Activated CD8-positive, alpha-beta T cell treated with anti-CD3 and anti-CD28 coated beads for 36 hours (primary cell): Measurements from ENCODE around the gene LIN52. TPM values are rescaled to one million over a fixed set of nuclear protein-coding genes. Genes with fewer than 3 reads are reported as not detected.

Experiments used
- ATAC-seq: fragments of 200-7000 bp; cut with Tn5 transposase; one replicate; pipeline ENCODE4 v1.10.0; 2021; ENCODE audit warnings: mild to moderate bottlenecking, moderate library complexity
- CTCF ChIA-PET: fragments of 350-600 bp; sonication (Branson Sonifier 250); formaldehyde crosslinking; loops from one replicate; lab custom pipeline; 2021; ENCODE audit warnings: antibody characterized with exemption; lab: Charles Lee
- POLR2A ChIA-PET: fragments of 350-600 bp; sonication (Branson Sonifier 250); formaldehyde crosslinking; loops from one replicate; lab custom pipeline; 2021; ENCODE audit warnings: antibody characterized with exemption; lab: Charles Lee
- DNase-seq: peaks from one replicate; pipeline ENCODE4 v3.0.0-alpha.2; 2020
- H3K27ac Mint-ChIP-seq: one replicate; pipeline ENCODE4 v1.8.0; 2021; ENCODE audit warnings: mild to moderate bottlenecking, mixed read lengths
- H3K27me3 Mint-ChIP-seq: one replicate; pipeline ENCODE4 v1.8.0; 2021; ENCODE audit warnings: mixed read lengths
- H3K36me3 Mint-ChIP-seq: one replicate; pipeline ENCODE4 v1.8.0; 2021; ENCODE audit warnings: low read depth, mixed read lengths
- H3K4me1 Mint-ChIP-seq: one replicate; pipeline ENCODE4 v1.8.0; 2021; ENCODE audit warnings: low read depth, mixed read lengths
- H3K4me3 Mint-ChIP-seq: one replicate; pipeline ENCODE4 v1.8.0; 2021; ENCODE audit warnings: mild to moderate bottlenecking, moderate library complexity, mixed read lengths
- H3K9me3 Mint-ChIP-seq: one replicate; pipeline ENCODE4 v1.8.0; 2021; ENCODE audit warnings: mixed read lengths
- CTCF ChIP-seq: fragments of 200-600 bp; IDR thresholded peaks from one replicate; pipeline ENCODE4 v1.8.0; 2022; ENCODE audit warnings: antibody characterized with exemption, mild to moderate bottlenecking
- intact Hi-C: fragments of 100-400 bp; cut with micrococcal nuclease; formaldehyde crosslinking; loops from one replicate; pipeline ENCODE4 v1.10.0; 2022
- total RNA-seq, 2 experiments: library from RNA; stranded (reverse); gene quantifications; one replicate each; pipeline ENCODE4 v1.2.3, GENCODE V29; 2021

Gene LIN52
- total RNA-seq, 2 experiments from 2014 or later, result 10.1 to 10.3 TPM

- ATAC-seq (no peak), DNase-seq (no peak)
- no peaks in the 10 kb centered on the region for H3K36me3 Mint-ChIP-seq
- POLR2A ChIA-PET, result no interaction called here
- intact Hi-C loops, result no loop called here
- no peak overlapping the region for H3K4me3 Mint-ChIP-seq
- no peaks in the 10 kb centered on the region for H3K4me1 Mint-ChIP-seq
- CTCF ChIA-PET, result interaction anchor here (0.9 to 2.6 kb wide), 9 partner anchors 10 to 107 kb away, joined by 3 to 12 read pairs (median 8); partner anchors contain the start of gene VSX2
- no peaks in the 10 kb centered on the region for H3K9me3 Mint-ChIP-seq
- H3K27ac Mint-ChIP-seq, result no peak overlapping the region
- no peak for TF ChIP-seq CTCF
- H3K27me3 Mint-ChIP-seq, result peaks cover 11% of the 10 kb centered on the region
These were observed 134.8 kb downstream of the LIN52 start for GRCh38 chr14:74219277-74220205.

GRCh38 chr14:74220991-74221390, 136.2 kb downstream of the LIN52 start:
- CTCF ChIA-PET, result interaction anchor here (0.7 to 2.1 kb wide), 2 partner anchors 31 to 37 kb away, joined by 3 to 6 read pairs; no protein-coding TSS in a partner anchor

GRCh38 chr14:74221741-74222140, 137.0 kb downstream of the LIN52 start:
- ChIA-PET CTCF (interaction anchor here (0.7 to 2.1 kb wide), 2 partner anchors 30 to 36 kb away, joined by 3 to 6 read pairs; no protein-coding TSS in a partner anchor), POLR2A (no interaction called here)
- no peak overlapping the region for H3K27ac Mint-ChIP-seq

More at GRCh38 chr14:74220991-74221390, 136.2 kb downstream of the LIN52 start:
- no peaks in the 10 kb centered on the region for H3K9me3 Mint-ChIP-seq
- ATAC-seq, result no peak
- POLR2A ChIA-PET, result no interaction called here
- no peak for DNase-seq
- peaks cover 11% of the 10 kb centered on the region for H3K27me3 Mint-ChIP-seq
- TF ChIP-seq CTCF, result no peak
- no peaks in the 10 kb centered on the region for H3K4me1 Mint-ChIP-seq
- no peak overlapping the region for H3K27ac Mint-ChIP-seq
- intact Hi-C loops, result no loop called here
- H3K4me3 Mint-ChIP-seq, result no peak overlapping the region
- no peaks in the 10 kb centered on the region for H3K36me3 Mint-ChIP-seq

GRCh38 chr14:74223016-74223415, 138.3 kb downstream of the LIN52 start:
- ChIA-PET CTCF (interaction anchor here (2.1 kb wide), 1 partner anchor 29 kb away, joined by 6 read pairs; no protein-coding TSS in a partner anchor), POLR2A (no interaction called here)
- H3K27me3 Mint-ChIP-seq, result peaks cover 16% of the 10 kb centered on the region
- H3K4me1 Mint-ChIP-seq, result no peaks in the 10 kb centered on the region
- H3K4me3 Mint-ChIP-seq, result no peak overlapping the region
- no peak for TF ChIP-seq CTCF
- ATAC-seq (no peak), DNase-seq (no peak)
- intact Hi-C loops, result no loop called here
- no peaks in the 10 kb centered on the region for H3K36me3 Mint-ChIP-seq
- H3K9me3 Mint-ChIP-seq, result no peaks in the 10 kb centered on the region
- no peak overlapping the region for H3K27ac Mint-ChIP-seq

More at GRCh38 chr14:74221741-74222140, 137.0 kb downstream of the LIN52 start:
- peaks cover 11% of the 10 kb centered on the region for H3K27me3 Mint-ChIP-seq
- DNase-seq (no peak), ATAC-seq (no peak)
- no peaks in the 10 kb centered on the region for H3K36me3 Mint-ChIP-seq
- TF ChIP-seq CTCF, result no peak
- intact Hi-C loops, result no loop called here
- H3K4me3 Mint-ChIP-seq, result no peak overlapping the region
- H3K9me3 Mint-ChIP-seq, result no peaks in the 10 kb centered on the region
- H3K4me1 Mint-ChIP-seq, result no peaks in the 10 kb centered on the region

- Mint-ChIP-seq H3K36me3 (no peaks in the 10 kb centered on the region), H3K27me3 (peaks cover 26% of the 10 kb centered on the region), H3K4me3 (no peak overlapping the region), H3K27ac (no peak overlapping the region), H3K4me1 (no peaks in the 10 kb centered on the region), H3K9me3 (peaks cover 5% of the 10 kb centered on the region)
- no peak for DNase-seq
- no peak for ATAC-seq
- intact Hi-C loops, result no loop called here
- TF ChIP-seq CTCF, result no peak
- POLR2A ChIA-PET, result no interaction called here
- CTCF ChIA-PET, result interaction anchor here (1.2 kb wide), 1 partner anchor 226 kb away, joined by 4 read pairs; no protein-coding TSS in a partner anchor
These were observed 147.0 kb downstream of the LIN52 start for GRCh38 chr14:74231784-74232183.
